ENCODE measurements around the gene TLR8. TPM values are rescaled to one million over a fixed set of nuclear protein-coding genes. Genes with fewer than 3 reads are reported as not detected.

The TLR8 gene
- polyA plus RNA-seq, 2 of the 4 experiments (the other 2 are of a cell fraction): not detected

GRCh38 chrX:12953420-12953819 is 47.0 kb downstream of the TLR8 start:
- 92% methylated on average over 8 of the region's 8 CpGs for WGBS (ENCODE audit: missing lambda C conversion rate)
- Histone ChIP-seq H3K9me3 (no peaks in the 10 kb centered on the region), H3K4me3 (no peak overlapping the region), H3K27ac (peak overlapping the region in 1 of 2 experiments; percentile 61; a peak in 1 of 6 replicates), H3K4me1 (peaks cover 31% of the 10 kb centered on the region), H3K4me2 (no peak overlapping the region)
- ATAC-seq: no peak
- no peak for DNase-seq (ENCODE audit: low read depth in 1 of 2, low spot score in 1 of 2)
- TF ChIP-seq ELK1 (IDR thresholded peaks at IDR 0.05; ENCODE audit: low read depth, low read length) (no peak), HOXB5 (CRISPR knock-in tag; IDR thresholded peaks at IDR 0.05) (no peak), RFX5 (IDR thresholded peaks at IDR 0.05) (no peak), E2F6 (IDR thresholded peaks at IDR 0.05; ENCODE audit: borderline replicate concordance, low read depth) (no peak), BCL3 (IDR thresholded peaks at IDR 0.05) (no peak), EHF (CRISPR knock-in tag; IDR thresholded peaks at IDR 0.05) (no peak), HES2 (IDR thresholded peaks at IDR 0.05) (no peak), MAZ (IDR thresholded peaks at IDR 0.05; ENCODE audit: borderline replicate concordance, low read depth, low read length) (no peak), FOXS1 (CRISPR knock-in tag; IDR thresholded peaks at IDR 0.05) (no peak), ZNF302 (CRISPR knock-in tag; IDR thresholded peaks at IDR 0.05) (no peak), PBX3 (IDR thresholded peaks at IDR 0.05) (no peak), NPAS2 (CRISPR knock-in tag; IDR thresholded peaks at IDR 0.05; ENCODE audit: borderline replicate concordance) (no peak), HDAC2 (IDR thresholded peaks at IDR 0.05) (no peak), KDM5A (IDR thresholded peaks at IDR 0.05) (no peak), CEBPB (IDR thresholded peaks at IDR 0.05) (no peak)
- TF ChIP-seq, protein P1, sequence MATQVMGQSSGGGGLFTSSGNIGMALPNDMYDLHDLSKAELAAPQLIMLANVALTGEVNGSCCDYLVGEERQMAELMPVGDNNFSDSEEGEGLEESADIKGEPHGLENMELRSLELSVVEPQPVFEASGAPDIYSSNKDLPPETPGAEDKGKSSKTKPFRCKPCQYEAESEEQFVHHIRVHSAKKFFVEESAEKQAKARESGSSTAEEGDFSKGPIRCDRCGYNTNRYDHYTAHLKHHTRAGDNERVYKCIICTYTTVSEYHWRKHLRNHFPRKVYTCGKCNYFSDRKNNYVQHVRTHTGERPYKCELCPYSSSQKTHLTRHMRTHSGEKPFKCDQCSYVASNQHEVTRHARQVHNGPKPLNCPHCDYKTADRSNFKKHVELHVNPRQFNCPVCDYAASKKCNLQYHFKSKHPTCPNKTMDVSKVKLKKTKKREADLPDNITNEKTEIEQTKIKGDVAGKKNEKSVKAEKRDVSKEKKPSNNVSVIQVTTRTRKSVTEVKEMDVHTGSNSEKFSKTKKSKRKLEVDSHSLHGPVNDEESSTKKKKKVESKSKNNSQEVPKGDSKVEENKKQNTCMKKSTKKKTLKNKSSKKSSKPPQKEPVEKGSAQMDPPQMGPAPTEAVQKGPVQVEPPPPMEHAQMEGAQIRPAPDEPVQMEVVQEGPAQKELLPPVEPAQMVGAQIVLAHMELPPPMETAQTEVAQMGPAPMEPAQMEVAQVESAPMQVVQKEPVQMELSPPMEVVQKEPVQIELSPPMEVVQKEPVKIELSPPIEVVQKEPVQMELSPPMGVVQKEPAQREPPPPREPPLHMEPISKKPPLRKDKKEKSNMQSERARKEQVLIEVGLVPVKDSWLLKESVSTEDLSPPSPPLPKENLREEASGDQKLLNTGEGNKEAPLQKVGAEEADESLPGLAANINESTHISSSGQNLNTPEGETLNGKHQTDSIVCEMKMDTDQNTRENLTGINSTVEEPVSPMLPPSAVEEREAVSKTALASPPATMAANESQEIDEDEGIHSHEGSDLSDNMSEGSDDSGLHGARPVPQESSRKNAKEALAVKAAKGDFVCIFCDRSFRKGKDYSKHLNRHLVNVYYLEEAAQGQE (IDR thresholded peaks at IDR 0.05): no peak
- CTCF ChIA-PET: interaction anchor here (0.9 kb wide), 2 partner anchors 17 to 535 kb away, joined by 3 to 5 read pairs; no protein-coding TSS in a partner anchor
- POLR2A ChIA-PET: interaction anchor here (1.1 kb wide), 1 partner anchor 21 kb away, joined by 5 read pairs; the partner anchor contains the start of gene TMSB4X
- FAIRE-seq: no peak

- POLR2A ChIA-PET: interaction anchor here (1.1 kb wide), 1 partner anchor 20 kb away, joined by 5 read pairs; the partner anchor contains the start of gene TMSB4X
- TF ChIP-seq FOSL2 (IDR thresholded peaks at IDR 0.05) (no peak), FOSL2 (CRISPR knock-in tag; IDR thresholded peaks at IDR 0.05) (no peak), MAFK (IDR thresholded peaks at IDR 0.05; ENCODE audit: partially characterized antibody) (no peak)
- 92% methylated on average over 9 of the region's 9 CpGs for WGBS (ENCODE audit: missing lambda C conversion rate)
- DNase-seq (ENCODE audit: low read depth in 1 of 2, low spot score in 1 of 2): no peak
- no peak overlapping the region for H3K4me2 ChIP-seq
- peak overlapping the region; percentile 40 to 95; a peak in 4 of 6 replicates for H3K27ac ChIP-seq
- no peak overlapping the region for H3K4me3 ChIP-seq
- H3K4me1 ChIP-seq: peaks cover 30% of the 10 kb centered on the region
- no peak for FAIRE-seq
- ATAC-seq: no peak
- CTCF ChIA-PET: interaction anchor here (2.0 to 4.9 kb wide), 2 partner anchors 8 to 534 kb away, joined by 10 to 26 read pairs; no protein-coding TSS in a partner anchor
- no peaks in the 10 kb centered on the region for H3K9me3 ChIP-seq
These were observed 48.0 kb downstream of the TLR8 start for GRCh38 chrX:12954376-12954775.

Data from A549 (cell line).